Stimulated activated CD4-positive, alpha-beta T cell treated with anti-CD3 and anti-CD28 coated beads, Interleukin-2, amount 100 ng/mL, for 24 hours (primary cell): ENCODE measurements around the gene ITGA4.

ENCODE experiments used
- DNase-seq, 2 donors: peaks; one replicate each; pipeline ENCODE4 v3.0.0-alpha.2; 2020

The ITGA4 gene

DNA sequence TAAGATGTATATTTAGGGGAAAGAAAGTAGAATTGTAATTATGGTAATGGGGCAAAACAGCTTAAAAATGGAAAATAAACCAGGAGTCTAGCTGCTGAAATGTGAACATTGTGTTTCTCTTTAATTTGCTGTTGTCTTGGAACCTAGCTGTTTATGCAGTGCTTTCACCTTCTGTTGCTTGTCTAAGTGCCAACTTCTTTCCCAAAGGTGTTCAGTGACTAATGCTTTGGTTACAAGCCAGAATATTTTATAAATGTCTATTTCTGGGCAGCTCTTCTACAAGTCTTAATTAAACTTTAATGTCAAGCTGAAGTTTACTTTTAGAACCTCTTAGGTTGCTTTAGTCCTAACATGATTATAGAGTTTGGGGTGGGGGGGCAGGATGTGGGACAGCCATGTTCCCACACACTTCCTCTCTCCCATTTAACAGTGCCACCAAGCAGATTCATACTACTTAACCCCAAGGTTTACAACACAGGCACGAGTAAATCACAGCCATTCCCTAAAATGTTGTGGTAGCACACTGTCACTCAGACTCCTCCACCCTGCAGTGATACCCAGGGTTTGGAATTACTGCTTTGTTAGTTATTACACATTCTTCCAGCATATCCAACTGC is 60.6 kb downstream of the ITGA4 start:
- DNase-seq = no peak

- DNase-seq = no peak
These were observed 63.1 kb downstream of the ITGA4 start for GRCh38 chr2:181520253-181520652.

GRCh38 chr2:181523756-181524155 is 66.6 kb downstream of the ITGA4 start:
- no peak for DNase-seq

GRCh38 chr2:181526014-181526413 is 68.8 kb downstream of the ITGA4 start:
- no peak for DNase-seq

- no peak for DNase-seq
These were observed 69.9 kb downstream of the ITGA4 start for GRCh38 chr2:181527058-181527457.

DNA sequence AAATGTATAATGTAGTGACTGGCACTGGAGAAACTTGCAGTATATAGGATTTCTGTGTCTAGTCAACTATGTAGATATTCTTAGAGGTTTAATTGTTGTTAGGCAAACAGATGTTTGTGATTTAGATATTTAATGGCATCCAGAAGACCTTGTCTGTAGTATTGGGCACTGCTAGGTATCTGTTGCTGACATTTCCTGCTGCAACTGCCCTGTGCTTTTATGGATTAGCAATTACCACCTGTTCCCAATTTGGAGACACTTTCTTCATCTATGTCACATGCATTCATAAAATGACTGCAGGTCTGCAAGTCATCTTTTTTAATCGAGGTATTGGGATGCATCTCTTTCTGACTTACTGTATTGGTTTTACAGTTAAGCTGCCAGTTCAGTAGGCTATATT is 71.3 kb downstream of the ITGA4 start:
- no peak for DNase-seq

DNA sequence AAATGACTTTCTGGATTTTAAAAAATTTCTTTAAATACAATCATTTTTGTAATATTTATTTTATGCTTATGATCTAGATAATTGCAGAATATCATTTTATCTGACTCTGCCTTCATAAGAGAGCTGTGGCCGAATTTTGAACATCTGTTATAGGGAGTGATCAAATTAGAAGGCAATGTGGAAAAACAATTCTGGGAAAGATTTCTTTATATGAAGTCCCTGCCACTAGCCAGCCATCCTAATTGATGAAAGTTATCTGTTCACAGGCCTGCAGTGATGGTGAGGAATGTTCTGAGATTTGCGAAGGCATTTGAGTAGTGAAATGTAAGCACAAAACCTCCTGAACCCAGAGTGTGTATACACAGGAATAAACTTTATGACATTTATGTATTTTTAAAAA is 79.5 kb downstream of the ITGA4 start:
- DNase-seq = no peak

GRCh38 chr2:181540421-181540820 is 83.2 kb downstream of the ITGA4 start:
- no peak for DNase-seq

GRCh38 chr2:181542170-181542569 is 85.0 kb downstream of the ITGA4 start:
- no peak for DNase-seq

- DNase-seq = no peak
These were observed 88.9 kb downstream of the ITGA4 start for GRCh38 chr2:181546086-181546485.

DNA sequence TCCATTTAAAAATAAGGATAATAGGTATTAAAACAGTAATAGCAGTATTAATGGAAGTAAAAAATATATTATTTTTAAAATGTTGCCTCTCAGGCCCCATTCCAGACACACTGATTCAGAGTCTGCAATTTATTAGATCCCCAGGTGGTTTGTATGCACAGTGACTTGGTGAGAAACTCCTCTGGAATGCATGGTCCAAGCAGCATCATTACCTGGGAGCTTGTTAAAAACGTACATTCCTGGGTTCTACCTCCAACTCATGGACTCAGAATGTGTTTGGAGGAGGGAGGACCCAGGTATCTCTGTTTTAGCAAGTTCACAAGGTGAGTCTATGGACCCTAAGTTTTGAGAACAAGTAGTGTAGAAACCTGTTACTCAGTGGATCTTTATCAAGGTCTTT is 95.6 kb downstream of the ITGA4 start:
- DNase-seq = no peak

- no peak for DNase-seq
These were observed 96.1 kb downstream of the ITGA4 start for GRCh38 chr2:181553244-181553643.

- no peak for DNase-seq
These were observed 97.1 kb downstream of the ITGA4 start for GRCh38 chr2:181554061-181554830.

DNA sequence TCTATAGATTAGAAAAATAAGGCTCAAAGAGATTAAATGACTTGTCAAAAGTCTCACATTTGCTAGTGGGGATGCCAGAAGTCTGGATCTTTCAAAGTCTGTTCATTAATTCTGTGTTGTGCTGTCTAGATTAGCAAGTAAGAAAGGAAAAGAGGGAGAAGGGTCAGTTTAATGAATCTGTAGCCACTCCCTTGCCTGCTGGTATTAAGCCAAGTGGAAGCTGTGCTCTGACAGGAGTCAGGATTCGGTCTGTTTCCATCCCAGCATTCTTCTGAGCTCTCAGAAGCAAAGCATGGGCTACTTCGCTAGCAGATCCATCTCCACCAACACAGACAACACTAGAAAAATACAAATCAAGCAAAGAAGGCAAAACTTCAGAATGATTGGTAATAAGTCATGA is 101.2 kb downstream of the ITGA4 start:
- DNase-seq = no peak

- DNase-seq = no peak
These were observed 106.0 kb downstream of the ITGA4 start for GRCh38 chr2:181563101-181563692.

- DNase-seq = no peak
These were observed 109.3 kb downstream of the ITGA4 start for GRCh38 chr2:181566334-181567032.

GRCh38 chr2:181570059-181570458 is 112.9 kb downstream of the ITGA4 start:
- no peak for DNase-seq

GRCh38 chr2:181570833-181571661 is 113.9 kb downstream of the ITGA4 start:
- no peak for DNase-seq

- DNase-seq = no peak
These were observed 116.1 kb downstream of the ITGA4 start for GRCh38 chr2:181573140-181573736.

DNA sequence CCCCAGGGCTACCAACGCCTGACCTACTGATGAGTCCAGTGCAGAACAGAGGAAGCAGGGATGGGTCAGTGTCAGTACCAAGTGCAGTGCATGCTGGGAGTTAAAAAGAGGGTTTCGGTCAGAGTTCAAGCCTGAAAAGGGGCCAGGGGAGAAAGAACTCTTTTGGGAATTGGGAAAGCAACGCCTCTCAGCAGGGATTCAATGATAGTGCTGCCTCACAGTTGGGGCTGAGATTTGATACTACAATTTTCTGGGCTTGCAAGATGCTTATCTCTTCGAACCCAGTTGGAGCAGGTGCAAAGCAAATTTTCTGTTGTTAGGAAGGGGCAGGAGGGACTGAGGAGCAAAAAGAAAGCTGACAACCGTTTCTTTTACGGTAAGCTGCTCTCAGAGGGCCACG is 117.1 kb downstream of the ITGA4 start:
- no peak for DNase-seq

DNA sequence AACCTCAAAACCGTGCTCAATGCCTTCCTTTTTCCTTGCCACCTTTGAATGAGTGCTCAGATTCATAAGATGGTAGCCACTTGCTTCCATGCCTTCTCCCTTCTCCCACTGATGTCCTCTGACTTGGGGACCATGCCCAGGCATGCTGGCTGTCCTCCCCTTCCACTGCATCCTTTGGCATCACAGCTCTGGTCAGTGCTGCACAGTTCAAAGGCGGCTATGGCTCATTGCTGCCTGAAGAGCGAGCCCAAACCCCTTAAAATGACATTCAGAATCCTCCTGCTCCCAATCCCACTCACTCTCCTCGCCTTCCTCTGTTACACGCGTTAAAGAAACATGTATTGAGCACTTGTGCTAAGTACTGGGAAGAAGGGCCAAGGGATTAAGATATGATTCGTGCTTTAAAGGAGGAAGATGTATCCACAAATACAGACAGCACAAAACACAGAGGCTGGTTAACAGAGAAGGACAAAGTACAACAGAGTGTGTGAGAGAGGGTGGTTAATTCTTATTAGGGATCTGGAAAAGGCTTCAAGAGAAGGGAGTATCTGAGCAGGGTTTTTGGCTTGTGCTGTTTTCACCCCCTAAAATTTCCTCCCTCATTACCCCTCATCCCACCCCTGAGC is 118.0 kb downstream of the ITGA4 start:
- no peak for DNase-seq

DNA sequence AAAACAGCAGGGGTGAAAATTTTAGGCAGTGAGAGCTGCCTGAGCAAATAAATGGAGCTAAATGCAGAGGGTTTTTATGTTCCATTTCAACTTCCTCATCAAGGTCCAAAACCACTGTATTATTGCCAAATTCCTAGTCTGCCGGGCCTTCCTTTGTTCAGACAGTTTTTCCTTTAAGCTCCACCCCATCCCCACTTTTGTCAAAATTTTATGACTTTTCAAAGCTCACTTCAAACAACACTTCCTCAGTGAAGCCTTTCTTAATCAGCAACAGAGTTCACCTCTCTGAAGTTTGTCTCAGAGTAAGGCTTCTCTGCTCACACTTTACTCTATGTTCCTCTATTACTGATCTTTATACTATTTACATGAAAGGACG is 118.5 kb downstream of the ITGA4 start:
- DNase-seq = no peak
